Hematopoietic multipotent progenitor cell (in vitro differentiated cells): Measurements from ENCODE around the gene UBE2O. TPM values are rescaled to one million over a fixed set of nuclear protein-coding genes. Genes with fewer than 3 reads are reported as not detected.
A peak's percentile ranks its signal among the peaks of the same experiment; 100 is the strongest.

Experiments
- DNase-seq, 3 donors: peaks; one replicate each; pipeline ENCODE4 v3.0.0-alpha.2; 2011 to 2015; ENCODE audit warnings: low read depth in 2 of 3, low spot score in 2 of 3
- total RNA-seq: library from RNA; depleted of rRNA; stranded (reverse); fragments of >200 nt; gene quantifications from one replicate; pipeline ENCODE4 v1.2.3, GENCODE V29; 2012

Gene UBE2O
- total RNA-seq, 1 donor = 46.3 TPM

DNA sequence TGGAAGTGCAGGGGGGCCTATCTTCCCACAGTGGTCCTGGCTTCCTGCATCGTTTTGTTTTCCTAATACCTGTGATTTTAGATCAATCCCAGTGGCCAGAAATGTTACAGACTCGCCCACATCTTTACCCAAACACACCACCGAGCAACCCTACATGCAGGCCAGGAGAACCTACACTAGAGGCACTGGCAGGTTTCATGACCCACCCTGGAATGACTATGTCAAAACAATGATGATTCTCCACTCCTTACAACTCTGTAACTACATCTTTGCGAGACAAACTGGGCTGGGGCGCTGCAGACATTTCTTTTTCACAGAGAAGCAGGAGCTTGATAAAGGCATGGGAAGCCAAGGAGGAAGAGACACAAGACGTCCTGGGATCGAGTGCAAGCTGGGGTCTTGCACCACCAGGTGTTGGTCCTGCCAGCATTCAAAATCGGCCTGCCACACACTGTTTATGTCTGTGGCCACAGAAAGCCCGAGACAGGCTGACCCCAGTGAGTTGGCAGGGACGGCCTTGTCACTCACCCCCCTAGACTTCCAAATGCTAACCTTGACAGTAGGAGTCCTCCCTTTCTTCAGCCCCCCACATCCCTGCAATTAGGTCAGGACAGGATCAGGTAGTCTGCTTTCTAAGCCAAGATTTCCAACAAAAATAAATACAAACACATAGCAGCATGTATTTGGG, 32.5 kb downstream of the UBE2O start:
- DNase-seq = no peak

DNA sequence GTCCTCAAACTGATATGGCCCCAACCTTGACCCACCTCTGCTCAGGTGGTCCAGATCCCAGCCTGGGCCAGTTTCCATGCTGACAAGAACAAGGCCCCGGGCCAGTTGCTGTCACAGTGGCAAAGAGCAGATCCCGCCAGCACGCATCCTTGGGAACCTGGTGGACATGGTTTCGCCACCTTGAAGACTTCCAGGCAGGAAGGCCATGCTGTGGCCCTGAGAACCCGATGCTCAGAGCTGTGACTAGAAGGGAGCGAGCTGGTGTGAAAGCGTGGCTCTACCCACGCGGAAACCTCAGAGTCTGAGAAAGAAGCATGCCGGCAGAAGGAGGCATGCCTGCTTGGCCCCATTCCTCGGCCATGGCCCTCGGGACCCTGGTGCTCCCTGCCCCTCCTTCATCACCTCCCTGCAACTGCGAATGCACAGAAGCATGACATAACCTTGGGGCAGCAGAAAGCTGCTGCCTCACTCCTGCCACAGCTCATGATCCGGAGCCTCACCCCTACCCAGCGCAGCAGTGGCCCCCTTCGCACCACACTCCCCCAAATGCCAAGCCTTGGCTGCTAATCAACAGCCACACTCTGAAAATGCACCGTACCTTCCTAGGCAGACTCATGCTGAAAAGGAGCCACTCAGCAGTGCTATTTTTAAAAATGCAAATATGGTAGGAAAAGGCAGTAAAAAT, 33.2 kb downstream of the UBE2O start:
- DNase-seq = no peak

DNA sequence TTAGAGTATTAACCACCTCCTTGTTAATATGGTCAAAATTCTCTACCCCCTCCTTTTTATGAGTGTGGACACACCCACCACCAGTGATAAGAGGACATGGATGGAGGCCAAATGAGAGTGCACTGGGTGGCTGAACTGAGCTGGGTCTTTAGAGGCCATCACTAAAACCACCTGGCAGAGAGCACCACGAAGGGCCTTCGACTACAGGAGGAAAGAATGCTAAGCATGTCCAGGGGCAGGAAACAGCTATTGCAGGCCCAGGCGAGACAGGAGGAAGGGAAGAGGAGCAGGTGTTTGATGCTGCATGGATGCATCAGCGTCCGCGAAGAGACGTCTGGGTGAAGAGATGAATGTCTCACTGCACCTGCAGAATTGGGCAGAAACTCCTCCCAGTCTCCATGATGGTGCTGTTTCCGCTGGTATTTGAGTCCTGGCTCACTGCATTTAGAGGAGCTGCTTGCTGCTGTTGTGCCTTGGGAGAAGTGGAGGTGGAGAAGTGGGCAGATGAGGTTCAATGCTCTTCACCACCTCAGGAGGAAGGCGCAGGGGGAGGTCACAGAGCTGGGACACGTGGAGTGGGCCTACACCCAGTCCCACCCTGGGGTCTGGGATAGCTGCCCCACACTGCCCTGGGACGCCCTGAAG, 35.3 kb downstream of the UBE2O start:
- DNase-seq = no peak

DNA sequence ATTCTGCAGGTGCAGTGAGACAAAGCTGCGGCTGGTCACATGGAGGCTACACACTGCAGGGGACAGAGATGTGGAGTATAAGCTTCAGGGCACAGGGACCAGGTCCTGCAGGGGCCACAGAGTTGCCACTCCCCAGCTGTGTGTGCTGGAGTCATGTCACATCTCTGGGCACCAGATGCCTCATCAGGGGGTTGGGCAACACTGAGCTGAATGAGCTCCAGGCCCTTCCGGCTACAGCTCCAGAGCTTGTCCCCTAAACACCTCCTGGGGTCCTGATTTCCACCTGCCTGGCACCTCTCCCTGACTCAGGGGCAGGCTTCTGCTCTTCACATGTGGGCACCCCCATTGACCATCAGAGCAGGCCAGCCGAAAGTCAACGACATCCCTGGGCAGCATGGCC, 36.1 kb downstream of the UBE2O start:
- no peak for DNase-seq

DNA sequence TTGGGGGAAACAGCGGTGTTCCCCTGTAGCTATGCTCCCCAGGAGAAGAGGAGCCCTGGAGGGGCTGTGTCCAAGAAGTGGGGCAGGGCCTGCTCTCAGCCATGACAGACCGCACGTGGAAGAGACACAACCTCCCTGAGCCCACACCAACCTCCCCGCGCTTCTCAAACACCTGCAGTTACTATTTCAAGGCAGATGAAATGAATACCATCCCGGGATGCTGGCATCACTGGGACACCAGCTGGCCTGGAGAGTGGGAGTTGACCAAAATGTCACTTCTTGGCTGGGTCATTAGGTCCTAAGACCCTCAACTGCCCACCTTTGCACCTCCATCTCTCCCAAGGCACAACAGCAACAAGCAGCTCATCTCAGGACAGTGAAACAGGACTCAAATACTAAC, 36.5 kb downstream of the UBE2O start:
- DNase-seq = no peak

DNA sequence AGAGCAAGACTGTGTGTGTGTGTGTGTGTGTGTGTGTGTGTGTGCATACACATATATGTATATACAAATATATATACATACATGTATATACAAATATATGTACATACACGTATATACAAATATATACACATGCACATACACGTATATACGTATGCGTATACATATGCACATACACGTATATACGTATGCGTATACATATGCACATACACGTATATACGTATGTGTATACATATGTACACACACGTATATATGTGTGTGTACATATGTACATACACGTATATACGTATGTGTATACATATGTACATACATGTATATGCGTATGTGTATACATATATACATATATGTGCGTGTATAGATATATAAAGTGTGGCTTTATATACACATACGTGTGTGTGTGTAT, 37.2 kb downstream of the UBE2O start:
- no peak for DNase-seq

GRCh38 chr17:76414334-76415295, 38.3 kb downstream of the UBE2O start:
- peak in 2 of 3 donors; percentile 63 to 85 for DNase-seq

DNA sequence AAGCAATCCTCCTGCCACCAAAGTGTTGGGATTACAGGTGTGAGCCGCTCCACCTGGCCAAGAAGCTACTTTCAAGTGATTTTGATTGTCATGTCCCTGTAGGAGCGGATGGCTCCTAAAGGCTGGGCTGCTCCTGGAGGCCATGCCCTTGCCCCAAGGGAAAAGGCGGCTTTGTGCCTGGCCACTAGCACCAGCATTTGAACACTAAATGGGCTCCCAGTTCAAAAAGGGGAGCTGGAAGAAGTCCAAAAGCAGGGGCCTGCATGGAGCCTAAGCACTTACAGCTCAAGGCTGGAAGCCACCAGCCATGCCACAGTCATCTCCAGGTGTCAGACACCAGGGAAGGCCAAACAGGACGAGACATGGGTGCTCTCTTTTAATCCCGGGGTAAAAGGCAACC, 41.7 kb downstream of the UBE2O start:
- DNase-seq = no peak

GRCh38 chr17:76410328-76410965, 42.5 kb downstream of the UBE2O start:
- DNase-seq = no peak

DNA sequence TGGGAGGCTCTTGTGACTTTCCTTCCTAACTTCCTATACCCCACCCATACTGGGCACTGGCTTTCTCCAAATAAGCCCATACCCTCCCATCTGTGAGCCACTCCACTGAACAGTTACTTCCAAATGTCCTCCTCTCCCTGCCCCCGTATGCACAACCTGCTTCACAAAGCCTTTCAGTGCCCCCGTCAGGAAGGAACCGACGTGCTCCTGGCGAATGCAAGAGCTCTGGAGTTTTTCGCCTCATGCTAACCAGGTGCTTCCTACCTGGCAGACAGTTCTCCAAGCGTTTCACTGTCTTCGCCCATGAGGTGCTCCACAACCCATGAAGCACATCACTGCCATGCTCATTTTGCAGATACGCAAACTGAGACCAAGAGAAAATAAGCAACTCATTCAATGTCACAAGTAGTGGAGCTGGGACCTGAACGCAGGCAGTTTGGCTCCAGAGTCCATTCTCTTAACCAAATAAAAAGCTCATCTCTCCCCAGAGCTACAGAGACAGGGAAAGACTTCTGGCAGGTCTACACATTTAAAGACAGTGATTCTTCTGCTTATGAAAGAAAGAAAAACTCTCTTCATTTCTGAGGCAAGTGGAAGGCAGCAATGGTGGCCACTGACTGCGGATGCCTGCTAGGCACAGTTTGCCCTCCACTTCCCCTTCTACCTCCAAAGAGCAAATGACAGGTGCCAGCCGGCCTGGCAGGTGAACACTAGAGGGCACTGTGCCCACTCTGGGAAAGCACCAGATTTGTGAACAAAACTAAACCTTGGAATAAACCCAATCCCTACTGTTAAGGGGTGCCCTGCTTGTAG, 44.7 kb downstream of the UBE2O start:
- DNase-seq = peak; percentile 47 to 89 (median 71)

DNA sequence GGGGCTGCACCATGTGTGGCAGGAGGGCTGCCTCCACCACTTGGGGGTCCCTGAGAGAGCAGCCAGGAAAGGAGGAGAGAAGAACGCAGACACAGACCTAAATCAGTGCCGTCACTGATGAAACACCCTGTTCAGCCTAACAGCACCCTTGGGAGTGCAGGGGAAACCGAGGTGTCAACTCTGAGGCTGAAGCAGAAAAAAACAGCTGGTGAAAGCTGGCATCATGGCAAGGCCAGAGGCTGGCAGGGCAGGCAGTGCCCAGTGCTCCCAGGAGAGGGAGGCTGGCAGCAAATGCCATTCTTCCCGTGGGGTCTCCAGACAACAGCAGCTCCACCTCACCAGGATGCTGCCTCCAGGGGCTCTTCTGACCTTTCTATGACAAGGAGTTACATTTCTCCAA, 45.4 kb downstream of the UBE2O start:
- DNase-seq = no peak

- no peak for DNase-seq
Measured at GRCh38 chr17:76405967-76406647, 46.8 kb downstream of the UBE2O start.

DNA sequence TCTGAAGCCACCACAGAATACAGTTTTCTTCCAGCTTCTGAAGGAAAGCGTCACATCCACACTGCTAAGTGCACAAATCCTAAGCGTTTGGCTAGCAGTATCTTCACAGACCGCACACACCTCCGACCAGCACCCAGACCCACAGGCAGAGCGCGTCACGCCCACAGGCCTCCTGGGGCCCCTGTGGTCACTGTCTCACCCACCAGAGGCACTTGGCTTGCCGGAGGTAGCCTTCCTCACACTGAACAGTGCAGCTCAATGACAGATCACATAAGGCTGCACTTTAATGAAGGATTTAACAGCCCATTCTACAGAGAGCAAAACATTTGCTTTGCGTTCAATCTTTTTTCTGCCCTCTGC, 47.4 kb downstream of the UBE2O start:
- no peak for DNase-seq

DNA sequence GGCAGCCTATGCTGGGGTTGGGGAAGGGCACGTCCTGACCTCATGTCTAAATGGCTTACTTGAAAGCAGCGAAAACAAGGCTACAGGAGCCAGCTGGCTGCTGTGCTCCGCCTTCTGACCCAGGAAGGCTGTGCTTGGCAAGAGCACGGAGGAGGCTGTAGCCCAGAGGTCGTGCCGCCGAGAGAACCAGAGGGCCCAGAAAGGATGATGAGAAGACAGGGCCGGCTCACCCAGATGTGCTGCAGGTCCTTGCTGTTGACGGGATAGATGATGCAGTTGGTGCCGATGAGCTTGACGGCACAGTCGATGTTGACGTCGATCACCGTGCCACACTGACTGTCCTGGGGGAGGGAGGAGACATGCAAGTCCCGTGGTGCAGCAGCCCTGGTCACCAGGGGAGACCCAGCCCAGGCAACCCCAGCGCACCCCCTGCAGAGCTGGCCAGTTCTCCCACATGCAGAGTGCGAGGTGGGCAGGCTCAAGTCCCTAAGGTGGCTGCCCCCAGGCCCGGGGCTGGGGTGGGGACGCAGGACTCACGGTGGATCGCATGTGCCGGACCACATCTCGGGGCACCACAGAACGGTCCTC, 47.9 kb downstream of the UBE2O start:
- DNase-seq = no peak

DNA sequence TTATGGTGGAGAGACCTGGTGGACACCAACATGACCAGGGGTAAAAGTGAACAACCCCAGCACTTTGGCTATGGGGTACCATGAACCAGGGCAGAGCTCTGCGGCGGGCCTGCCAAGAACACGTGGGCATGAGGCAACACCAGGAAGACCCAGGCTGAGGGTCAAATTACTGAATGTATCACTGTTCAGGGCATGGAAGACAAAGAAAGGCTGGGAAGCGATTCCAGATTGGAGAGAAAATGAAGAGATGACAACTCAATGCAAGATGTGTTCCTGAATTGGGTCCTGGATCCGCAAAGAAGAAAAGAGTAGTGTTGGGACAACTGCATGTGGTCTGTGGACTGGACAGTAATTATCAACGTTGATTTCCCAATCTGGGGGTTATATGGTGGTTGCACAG, 48.7 kb downstream of the UBE2O start:
- no peak for DNase-seq

DNA sequence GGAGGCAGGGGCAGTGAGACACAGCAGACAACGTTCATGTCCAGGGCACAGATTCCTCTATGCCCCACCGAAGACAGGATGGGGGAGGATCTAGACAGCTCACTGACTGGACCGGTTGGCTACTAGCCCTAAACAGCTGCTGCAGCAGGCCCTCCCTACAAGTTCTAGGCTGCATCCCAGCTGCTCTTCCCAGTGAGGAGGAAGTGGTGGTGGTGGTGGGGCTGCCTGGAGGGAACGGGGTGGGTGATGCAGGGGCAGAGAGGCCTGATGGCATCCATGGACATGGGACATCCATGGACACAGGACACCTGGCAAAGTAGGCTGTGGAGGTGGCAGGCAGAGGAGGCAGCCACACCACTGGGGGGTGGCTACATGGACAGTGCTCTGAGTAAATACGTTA, 50.2 kb downstream of the UBE2O start:
- no peak for DNase-seq

DNA sequence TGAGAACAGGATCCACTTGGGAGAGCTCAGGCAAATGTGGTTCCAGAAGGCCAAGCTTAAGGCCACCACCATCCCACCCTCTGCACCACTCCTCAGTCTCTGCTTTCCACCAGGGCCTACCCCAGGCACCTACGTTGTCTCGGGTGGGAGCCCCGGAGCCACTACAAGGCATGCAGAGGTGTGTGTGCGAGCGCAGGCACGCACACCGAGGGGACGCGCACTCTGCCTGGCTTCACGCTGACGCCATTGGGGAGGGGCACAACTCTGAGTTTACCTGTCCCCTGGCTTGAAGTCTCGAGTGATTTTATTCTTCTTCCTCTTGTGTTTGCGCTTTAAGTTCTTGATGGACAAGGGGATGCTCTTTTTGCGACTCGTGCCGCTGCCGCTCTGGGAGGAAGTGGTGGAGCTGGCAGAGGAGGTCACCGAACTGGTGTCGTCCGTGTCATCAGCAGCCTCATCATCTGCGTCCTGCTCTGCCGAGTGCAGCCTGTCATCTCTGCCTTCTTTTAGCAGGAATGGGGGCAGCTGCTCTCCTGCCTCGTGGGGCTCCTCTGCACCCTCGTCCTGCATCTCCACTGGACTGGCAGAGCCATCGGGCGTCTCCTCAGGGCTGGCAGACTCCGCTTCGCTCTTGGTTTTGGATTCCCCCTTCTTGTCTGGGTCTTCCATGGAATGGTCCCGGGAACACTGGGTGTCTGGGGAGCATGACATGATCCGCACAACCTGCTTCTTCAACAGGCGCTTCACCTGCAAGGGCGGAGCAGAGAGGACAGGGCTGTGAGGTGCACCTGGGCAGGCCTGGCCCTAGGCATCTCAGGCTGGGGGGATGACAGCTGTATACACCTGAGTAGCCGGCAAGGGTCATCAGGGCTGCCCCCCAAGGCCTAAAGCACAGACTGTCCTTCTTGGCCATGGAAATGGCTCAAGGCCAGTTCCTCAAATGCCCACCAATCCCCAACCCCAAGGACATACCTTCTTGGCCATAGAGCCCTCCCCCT, 53.5 kb downstream of the UBE2O start:
- no peak for DNase-seq
